HFF-Myc (cell line): ENCODE results near the gene VPS26B.
"Not testable (repeated sequence)": the region's sequence is repeated elsewhere in the genome, so short reads cannot be mapped to it uniquely, and the experiment has no call there.

Source experiments
- DNase-seq: peaks from one replicate; pipeline ENCODE4 v3.0.0-alpha.2; 2011; ENCODE audit warnings: low read depth; ENCODE audit errors: extremely low read depth
- H3K4me3 ChIP-seq: replicated peaks from 2 replicates; pipeline ENCODE4 v1.5.1; 2011; ENCODE audit warnings: low read depth, mild to moderate bottlenecking, control low read depth, low read length
- CTCF ChIP-seq: IDR thresholded peaks from 2 replicates; pipeline ENCODE4 v1.5.1; 2012; ENCODE audit warnings: mild to moderate bottlenecking, low read depth, low read length, control low read depth; ENCODE audit errors: missing control alignments

VPS26B gene

GRCh38 chr11:134277183-134278001, 52.9 kb downstream of the VPS26B start:
- H3K4me3 ChIP-seq = no peak overlapping the region
- DNase-seq = no peak
- TF ChIP-seq CTCF = no peak

- no peak for DNase-seq
- no peak overlapping the region for H3K4me3 ChIP-seq
- no peak for TF ChIP-seq CTCF
These were observed 53.9 kb downstream of the VPS26B start for GRCh38 chr11:134278356-134278755.

- not testable (repeated sequence) for DNase-seq, H3K4me3 ChIP-seq
These were observed 57.2 kb downstream of the VPS26B start for GRCh38 chr11:134281635-134282034.

- no peak for TF ChIP-seq CTCF
These were observed 57.9 kb downstream of the VPS26B start for GRCh38 chr11:134282121-134283045.

GRCh38 chr11:134283461-134284230, 59.2 kb downstream of the VPS26B start:
- TF ChIP-seq CTCF = no peak
- no peak overlapping the region for H3K4me3 ChIP-seq
- DNase-seq = no peak

More at GRCh38 chr11:134282121-134283045, 57.9 kb downstream of the VPS26B start:
- DNase-seq = no peak
- no peak overlapping the region for H3K4me3 ChIP-seq

GRCh38 chr11:134284349-134284748, 59.9 kb downstream of the VPS26B start:
- not testable (repeated sequence) for H3K4me3 ChIP-seq, DNase-seq

GRCh38 chr11:134287561-134287960, 63.1 kb downstream of the VPS26B start:
- TF ChIP-seq CTCF = no peak
- DNase-seq = no peak
- no peak overlapping the region for H3K4me3 ChIP-seq
